K562 (cell line): Measurements from ENCODE around the gene SLC12A4. TPM values are rescaled to one million over a fixed set of nuclear protein-coding genes. Genes with fewer than 3 reads are reported as not detected.

Source experiments
- ATAC-seq: fragments of 200-7000 bp; cut with Tn5 transposase; 3 replicates; pipeline ENCODE4 v1.9.1; 2020; ENCODE audit warnings: moderate library complexity
- BruUV-seq: library from RNA; stranded (reverse); fragments of 400-500 nt; replicated peaks from 2 replicates; lab custom pipeline; 2021; lab: Mats Ljungman, UMichigan
- CTCF ChIA-PET: fragments of 300-600 bp; formaldehyde crosslinking; extraction: SDS; loops from one replicate; lab custom pipeline; 2021; ENCODE audit warnings: low intra/inter-chr PET ratio; lab: Yijun Ruan, JAX
- POLR2A ChIA-PET: fragments of 300-600, 350-650 bp; sonication (Branson Sonifier 250); formaldehyde crosslinking; extraction: SDS; loops from one replicate; lab custom pipeline; 2021; ENCODE audit warnings: antibody characterized with exemption, inconsistent platforms; lab: Yijun Ruan, JAX
- DNase-seq, 4 experiments: peaks; one replicate each; pipeline versions ENCODE4 v3.0.0 to v3.0.0-alpha.2; 2011 to 2018; ENCODE audit warnings: low spot score in 3 of 4, mixed read lengths in 3 of 4; ENCODE audit errors: extremely low read depth in 1 of 4
- FAIRE-seq: peaks from 2 replicates; lab custom pipeline; 2011; peaks lifted over from hg19 to GRCh38; lab: Jason Lieb, UNC
- H2AFZ ChIP-seq: 2 replicates; pipeline ENCODE4 v1.6.0; 2011; ENCODE audit warnings: low read depth, low read length, control low read depth, inconsistent platforms
- H3K27ac ChIP-seq: fragments of 200-600 bp; 3 replicates; pipeline ENCODE4 v1.8.0; 2011; ENCODE audit warnings: low read depth, mild to moderate bottlenecking, control low read depth, inconsistent platforms, low read length, moderate library complexity, mixed read lengths; ENCODE audit errors: extremely low read depth
- H3K27me3 ChIP-seq, 2 experiments: fragments of 300-600 bp in 1 of 2; 2 replicates in 1 of 2; 3 replicates in 1 of 2; pipeline versions ENCODE4 v1.6.0 to v1.8.0; 2011; ENCODE audit warnings: inconsistent platforms in 2 of 2, low read length in 2 of 2, mild to moderate bottlenecking in 1 of 2, mixed read lengths in 1 of 2, moderate library complexity in 1 of 2; ENCODE audit not compliant: control insufficient read depth in 2 of 2, insufficient read depth in 2 of 2
- H3K36me3 ChIP-seq: fragments of 300-600 bp; 3 replicates; pipeline ENCODE4 v1.8.0; 2011; ENCODE audit warnings: mild to moderate bottlenecking, low read length, inconsistent platforms; ENCODE audit not compliant: control insufficient read depth, insufficient read depth
- H3K4me1 ChIP-seq, 2 experiments: fragments of 200-600 bp in 1 of 2; replicated peaks in 1 of 2; 2 replicates in 1 of 2; 3 replicates in 1 of 2; pipeline versions ENCODE4 v1.5.1 to v1.8.0; 2011; ENCODE audit warnings: inconsistent platforms in 2 of 2, low read length in 2 of 2, mild to moderate bottlenecking in 1 of 2, mixed read lengths in 1 of 2, moderate library complexity in 1 of 2; ENCODE audit not compliant: control insufficient read depth in 2 of 2, insufficient read depth in 2 of 2
- H3K4me2 ChIP-seq: 2 replicates; pipeline ENCODE4 v1.6.1; 2011; ENCODE audit warnings: low read length, control low read depth, inconsistent platforms, mixed read lengths; ENCODE audit not compliant: insufficient read depth
- H3K4me3 ChIP-seq: fragments of 200-600 bp; sonication (generic), shearing (Covaris generic); 2 replicates; pipeline ENCODE4 v1.5.1; 2016; ENCODE audit warnings: control low read depth, inconsistent platforms
- H3K79me2 ChIP-seq: fragments of 200-600 bp; 3 replicates; pipeline ENCODE4 v1.8.0; 2011; ENCODE audit warnings: low read length, inconsistent platforms; ENCODE audit not compliant: control insufficient read depth, insufficient read depth
- H3K9ac ChIP-seq, 2 experiments: 2 replicates each; pipeline versions ENCODE4 v1.6.0 to v1.6.1; 2011; ENCODE audit warnings: low read depth in 2 of 2, low read length in 2 of 2, control low read depth in 1 of 2, inconsistent platforms in 1 of 2, mild to moderate bottlenecking in 1 of 2, mixed read lengths in 1 of 2; ENCODE audit not compliant: insufficient read depth in 1 of 2
- H3K9me1 ChIP-seq: one replicate; pipeline ENCODE4 v1.6.0; 2011; ENCODE audit warnings: inconsistent platforms, mild to moderate bottlenecking, low read length, moderate library complexity; ENCODE audit not compliant: control insufficient read depth, insufficient read depth
- H3K9me3 ChIP-seq: replicated peaks from 2 replicates; pipeline ENCODE4 v1.5.1; 2011; ENCODE audit warnings: low read depth, low read length, inconsistent platforms; ENCODE audit not compliant: control insufficient read depth, insufficient read depth
- H4K20me1 ChIP-seq: replicated peaks from 2 replicates; pipeline ENCODE4 v1.6.1; 2011; ENCODE audit warnings: low read length, inconsistent platforms, mixed read lengths; ENCODE audit not compliant: control insufficient read depth, insufficient read depth
- HMGN3 ChIP-seq: IDR thresholded peaks from 2 replicates; pipeline ENCODE4 v1.6.1; 2011; ENCODE audit warnings: borderline replicate concordance, low read depth, mild to moderate bottlenecking, mixed read lengths, low read length; ENCODE audit not compliant: insufficient read length; ENCODE audit errors: extremely low read depth
- KDM1A ChIP-seq, 2 experiments: fragments of 450-650 bp; IDR thresholded peaks; 2 replicates each; pipeline ENCODE4 v1.6.1; 2016; ENCODE audit warnings: mild to moderate bottlenecking in 2 of 2
- MYBL2 ChIP-seq, 2 experiments: fragments of 450-650 bp in 1 of 2; sonication (generic) in 1 of 2; formaldehyde crosslinking in 1 of 2; IDR thresholded peaks; 2 replicates each; pipeline versions ENCODE4 v1.6.1 to v1.8.1; 2017 to 2022; ENCODE audit warnings: borderline replicate concordance in 1 of 2, inconsistent platforms in 1 of 2, low read depth in 1 of 2, mild to moderate bottlenecking in 1 of 2, missing genetic modification reagents in 1 of 2, moderate library complexity in 1 of 2
- WGBS: fragments of 100-300 bp; shearing (Covaris generic); methylation state at CpG from one replicate; pipeline ENCODE4 v1.1.6; 2016; ENCODE audit warnings: low coverage, mixed read lengths; ENCODE audit not compliant: insufficient coverage; ENCODE audit errors: missing lambda C conversion rate; 5-methylcytosine and 5-hydroxymethylcytosine counted together
- in situ Hi-C: fragments of 300-500 bp; cut with MboI; formaldehyde crosslinking; loops from 4 replicates; pipeline ENCODE4 v1.15.0; 2018; ENCODE audit warnings: inconsistent platforms, mixed read lengths
- intact Hi-C: fragments of 100-400 bp; cut with micrococcal nuclease; formaldehyde crosslinking; loops from 2 replicates; pipeline ENCODE4 v1.14.2; 2022
- polyA plus RNA-seq, 8 experiments: library from polyadenylated mRNA; depleted of rRNA in 4 of 8; stranded (reverse) in 5 of 8; unstranded in 3 of 8; fragments of >200 nt; fragmentation: Nextera tagmentation in 2 of 8; fragmentation: Illumina TruSeq in 1 of 8; extraction: Ambion mirVana in 2 of 8; extraction: Trizol in 1 of 8; gene quantifications; 2 replicates each; pipeline versions ENCODE4 v1.2.1 to v1.2.3, GENCODE V29; 2011 to 2014; ENCODE audit warnings: inconsistent platforms in 1 of 8, missing spikeins in 1 of 8
- total RNA-seq, 7 experiments: library from RNA; depleted of rRNA in 6 of 7; stranded (reverse); fragments of >200 nt in 6 of 7; fragmentation: Illumina TruSeq in 2 of 7; extraction: Trizol in 2 of 7; gene quantifications; 2 replicates each; pipeline versions ENCODE4 v1.2.1 to v1.2.3, GENCODE V29; 2011 to 2021; ENCODE audit warnings: low replicate concordance in 1 of 7
- TF ChIP-seq, protein P1 (sequence below), 3 experiments: IDR thresholded peaks in 2 of 3; conservative IDR thresholded peaks in 1 of 3; 2 replicates each; pipeline ENCODE4 v1.5.1; 2011 to 2012; ENCODE audit warnings: low read length in 3 of 3, mild to moderate bottlenecking in 3 of 3, control low read depth in 2 of 3, improper control_type of control experiment in 1 of 3, inconsistent platforms in 1 of 3, low read depth in 1 of 3, mixed read lengths in 1 of 3, moderate library complexity in 1 of 3; ENCODE audit not compliant: insufficient read depth in 2 of 3
- TF ChIP-seq, protein P2 (sequence below), 2 experiments: IDR thresholded peaks; 2 replicates each; pipeline ENCODE4 v1.6.1; 2012; ENCODE audit warnings: improper control_type of control experiment in 2 of 2, low read depth in 2 of 2, low read length in 2 of 2, borderline replicate concordance in 1 of 2
- TF ChIP-seq, protein P3 (sequence below): sonication (generic); formaldehyde crosslinking; IDR thresholded peaks from 2 replicates; pipeline ENCODE4 v1.9.0; 2022; ENCODE audit warnings: mild to moderate bottlenecking, missing genetic modification reagents
- TF ChIP-seq, protein P4 (sequence below): fragments of 250-450 bp; sonication (Bioruptor Pico); IDR thresholded peaks from 2 replicates; pipeline ENCODE4 v1.5.0; 2021

SLC12A4 gene
- total and polyA plus RNA-seq, 9 of the 15 experiments (the other 6 are each of a cell fraction or from before 2014, with no cell fraction given), result 0.75 to 43.5 (median 15.0) TPM

DNA sequence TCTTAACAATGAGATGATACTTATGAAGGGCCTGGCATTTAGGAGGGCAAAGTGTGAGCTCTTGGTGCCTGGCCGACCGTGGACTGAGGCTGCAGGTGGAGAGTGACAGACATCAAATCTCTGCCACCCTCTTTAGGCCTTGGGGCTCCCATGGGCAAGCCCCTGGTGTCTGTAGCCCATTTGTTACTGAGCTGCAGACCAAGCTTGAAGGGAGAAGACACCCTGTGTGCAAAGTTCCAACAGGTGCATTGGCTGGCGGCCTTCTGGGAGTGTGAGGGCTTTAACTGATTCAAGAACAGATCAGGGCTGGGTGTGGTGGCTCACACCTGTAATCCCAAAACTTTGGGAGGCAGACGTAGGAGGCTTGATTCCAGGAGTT is 36.0 kb downstream of the SLC12A4 start:
- Histone ChIP-seq H3K9me3 (no peaks in the 10 kb centered on the region), H3K4me1 (peaks cover 17 to 66% of the 10 kb centered on the region in 2 experiments), H3K9me1 (no peaks in the 10 kb centered on the region), H3K79me2 (peaks cover 41% of the 10 kb centered on the region), H4K20me1 (no peaks in the 10 kb centered on the region; the same call in 1 of the 2 replicates), H3K27ac (no peak overlapping the region), H3K9ac (peak overlapping the region in 1 of 2 experiments; percentile 53; a peak in 1 of 4 replicates), H3K4me2 (no peak overlapping the region), H2AFZ (no peak overlapping the region), H3K36me3 (peaks cover 30% of the 10 kb centered on the region; the same call in 2 of the 3 replicates), H3K27me3 (no peaks in the 10 kb centered on the region), H3K4me3 (no peak overlapping the region)
- intact Hi-C loops (loop anchor here (10.0 kb wide), 1 partner anchor 408 kb away; the partner anchor contains the start of gene RIPOR1), in situ Hi-C loops (no loop called here)
- WGBS, result 85% methylated on average over 4 of the region's 4 CpGs
- BruUV-seq, result no TSS peak
- POLR2A ChIA-PET, result interaction anchor here (2.5 kb wide), 1 partner anchor 10 kb away, joined by 8 read pairs; no protein-coding TSS in a partner anchor
- FAIRE-seq (no peak), DNase-seq (no peak), ATAC-seq (no peak)
- CTCF ChIA-PET, result no interaction called here
- TF ChIP-seq HMGN3 (no peak), KDM1A (IDR thresholded peaks at IDR 0.05) (no peak), MYBL2 (IDR thresholded peaks at IDR 0.05; ENCODE audit: low read depth) (no peak), MYBL2 (CRISPR knock-in tag; IDR thresholded peaks at IDR 0.05; ENCODE audit: borderline replicate concordance) (no peak)
- TF ChIP-seq, protein P1, sequence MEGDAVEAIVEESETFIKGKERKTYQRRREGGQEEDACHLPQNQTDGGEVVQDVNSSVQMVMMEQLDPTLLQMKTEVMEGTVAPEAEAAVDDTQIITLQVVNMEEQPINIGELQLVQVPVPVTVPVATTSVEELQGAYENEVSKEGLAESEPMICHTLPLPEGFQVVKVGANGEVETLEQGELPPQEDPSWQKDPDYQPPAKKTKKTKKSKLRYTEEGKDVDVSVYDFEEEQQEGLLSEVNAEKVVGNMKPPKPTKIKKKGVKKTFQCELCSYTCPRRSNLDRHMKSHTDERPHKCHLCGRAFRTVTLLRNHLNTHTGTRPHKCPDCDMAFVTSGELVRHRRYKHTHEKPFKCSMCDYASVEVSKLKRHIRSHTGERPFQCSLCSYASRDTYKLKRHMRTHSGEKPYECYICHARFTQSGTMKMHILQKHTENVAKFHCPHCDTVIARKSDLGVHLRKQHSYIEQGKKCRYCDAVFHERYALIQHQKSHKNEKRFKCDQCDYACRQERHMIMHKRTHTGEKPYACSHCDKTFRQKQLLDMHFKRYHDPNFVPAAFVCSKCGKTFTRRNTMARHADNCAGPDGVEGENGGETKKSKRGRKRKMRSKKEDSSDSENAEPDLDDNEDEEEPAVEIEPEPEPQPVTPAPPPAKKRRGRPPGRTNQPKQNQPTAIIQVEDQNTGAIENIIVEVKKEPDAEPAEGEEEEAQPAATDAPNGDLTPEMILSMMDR (IDR thresholded peaks at IDR 0.05 in 2 of 3, conservative IDR thresholded peaks at IDR 0.05 in 1 of 3; ENCODE audit: insufficient read depth in 2 of 3, low read depth in 1 of 3, low read length in 3 of 3), result 0 out of 6 replicates have a peak, but pooled peaks of 1 of the 3 experiments have one; percentile 1
- TF ChIP-seq, protein P2, sequence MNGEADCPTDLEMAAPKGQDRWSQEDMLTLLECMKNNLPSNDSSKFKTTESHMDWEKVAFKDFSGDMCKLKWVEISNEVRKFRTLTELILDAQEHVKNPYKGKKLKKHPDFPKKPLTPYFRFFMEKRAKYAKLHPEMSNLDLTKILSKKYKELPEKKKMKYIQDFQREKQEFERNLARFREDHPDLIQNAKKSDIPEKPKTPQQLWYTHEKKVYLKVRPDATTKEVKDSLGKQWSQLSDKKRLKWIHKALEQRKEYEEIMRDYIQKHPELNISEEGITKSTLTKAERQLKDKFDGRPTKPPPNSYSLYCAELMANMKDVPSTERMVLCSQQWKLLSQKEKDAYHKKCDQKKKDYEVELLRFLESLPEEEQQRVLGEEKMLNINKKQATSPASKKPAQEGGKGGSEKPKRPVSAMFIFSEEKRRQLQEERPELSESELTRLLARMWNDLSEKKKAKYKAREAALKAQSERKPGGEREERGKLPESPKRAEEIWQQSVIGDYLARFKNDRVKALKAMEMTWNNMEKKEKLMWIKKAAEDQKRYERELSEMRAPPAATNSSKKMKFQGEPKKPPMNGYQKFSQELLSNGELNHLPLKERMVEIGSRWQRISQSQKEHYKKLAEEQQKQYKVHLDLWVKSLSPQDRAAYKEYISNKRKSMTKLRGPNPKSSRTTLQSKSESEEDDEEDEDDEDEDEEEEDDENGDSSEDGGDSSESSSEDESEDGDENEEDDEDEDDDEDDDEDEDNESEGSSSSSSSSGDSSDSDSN (IDR thresholded peaks at IDR 0.05; ENCODE audit: borderline replicate concordance in 1 of 2, low read depth in 2 of 2, low read length in 2 of 2), result no peak
- TF ChIP-seq, protein P3, sequence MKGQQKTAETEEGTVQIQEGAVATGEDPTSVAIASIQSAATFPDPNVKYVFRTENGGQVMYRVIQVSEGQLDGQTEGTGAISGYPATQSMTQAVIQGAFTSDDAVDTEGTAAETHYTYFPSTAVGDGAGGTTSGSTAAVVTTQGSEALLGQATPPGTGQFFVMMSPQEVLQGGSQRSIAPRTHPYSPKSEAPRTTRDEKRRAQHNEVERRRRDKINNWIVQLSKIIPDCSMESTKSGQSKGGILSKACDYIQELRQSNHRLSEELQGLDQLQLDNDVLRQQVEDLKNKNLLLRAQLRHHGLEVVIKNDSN (CRISPR knock-in tag), result no peak
- TF ChIP-seq, protein P4, sequence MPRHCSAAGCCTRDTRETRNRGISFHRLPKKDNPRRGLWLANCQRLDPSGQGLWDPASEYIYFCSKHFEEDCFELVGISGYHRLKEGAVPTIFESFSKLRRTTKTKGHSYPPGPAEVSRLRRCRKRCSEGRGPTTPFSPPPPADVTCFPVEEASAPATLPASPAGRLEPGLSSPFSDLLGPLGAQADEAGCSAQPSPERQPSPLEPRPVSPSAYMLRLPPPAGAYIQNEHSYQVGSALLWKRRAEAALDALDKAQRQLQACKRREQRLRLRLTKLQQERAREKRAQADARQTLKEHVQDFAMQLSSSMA, result no peak
